ENCODE data around the gene CRTC3. TPM values are rescaled to one million over a fixed set of nuclear protein-coding genes. Genes with fewer than 3 reads are reported as not detected.
"Not testable (repeated sequence)": the region's sequence is repeated elsewhere in the genome, so short reads cannot be mapped to it uniquely, and the experiment has no call there.

CRTC3 gene
- total RNA-seq, 1 experiment from 2014 or later, result 7.0 TPM

GRCh38 chr15:90675464-90675863 lies 145.7 kb downstream of the CRTC3 start:
- no peak for DNase-seq (ENCODE audit: low read depth)

GRCh38 chr15:90677807-90678790 lies 148.4 kb downstream of the CRTC3 start:
- DNase-seq (ENCODE audit: low read depth), result no peak

- no peak for DNase-seq (ENCODE audit: low read depth)
Observed at GRCh38 chr15:90679959-90680358, 150.2 kb downstream of the CRTC3 start.

- peak; percentile 80 for DNase-seq (ENCODE audit: low read depth)
Observed at GRCh38 chr15:90680371-90680935, 150.7 kb downstream of the CRTC3 start.

GRCh38 chr15:90681056-90681455 lies 151.3 kb downstream of the CRTC3 start:
- no peak for DNase-seq (ENCODE audit: low read depth)

- DNase-seq (ENCODE audit: low read depth), result peak; percentile 84
Observed at GRCh38 chr15:90681480-90681879, 151.8 kb downstream of the CRTC3 start.

- no peak for DNase-seq (ENCODE audit: low read depth)
Observed at GRCh38 chr15:90683371-90683770, 153.6 kb downstream of the CRTC3 start.

GRCh38 chr15:90683876-90684275 lies 154.2 kb downstream of the CRTC3 start:
- no peak for DNase-seq (ENCODE audit: low read depth)

GRCh38 chr15:90684281-90684680 lies 154.6 kb downstream of the CRTC3 start:
- no peak for DNase-seq (ENCODE audit: low read depth)

- DNase-seq (ENCODE audit: low read depth), result no peak
Observed at GRCh38 chr15:90685591-90686434, 156.1 kb downstream of the CRTC3 start.

- DNase-seq (ENCODE audit: low read depth), result no peak
Observed at GRCh38 chr15:90686435-90687218, 156.9 kb downstream of the CRTC3 start.

- DNase-seq (ENCODE audit: low read depth), result not testable (repeated sequence)
Observed at GRCh38 chr15:90689326-90689961, 159.7 kb downstream of the CRTC3 start.

GRCh38 chr15:90690585-90690984 lies 160.9 kb downstream of the CRTC3 start:
- no peak for DNase-seq (ENCODE audit: low read depth)

- DNase-seq (ENCODE audit: low read depth), result no peak
Observed at GRCh38 chr15:90691369-90691768, 161.6 kb downstream of the CRTC3 start.

- DNase-seq (ENCODE audit: low read depth), result no peak
Observed at GRCh38 chr15:90691982-90692773, 162.5 kb downstream of the CRTC3 start.

Other genes with a start within 250 kb of the CRTC3 start
- gene ZNF774, start 177.6 kb upstream of the CRTC3 start, total RNA-seq (2014; rRNA removed; shearing (Covaris generic)), result 0.45 and 1.5 TPM in 2 replicates
- gene IQGAP1, start 141.7 kb upstream of the CRTC3 start, total RNA-seq (2014; rRNA removed; shearing (Covaris generic)), result 98.5 and 143 TPM in 2 replicates
- 23.5 and 24.8 TPM in 2 replicates for gene BLM, start 187.4 kb downstream of the CRTC3 start, total RNA-seq (2014; rRNA removed; shearing (Covaris generic))

Measured in Daoy (cell line).